ACC112 (cell line): ENCODE measurements around the gene SLC16A7.

Source experiments
- H2AFZ ChIP-seq: fragments of 200-600 bp; sonication (generic); one replicate; pipeline ENCODE4 v1.6.0; 2017; ENCODE audit warnings: antibody characterized with exemption, low read length; ENCODE audit not compliant: unreplicated experiment
- H3K27ac ChIP-seq: fragments of 200-600 bp; sonication (generic); 2 replicates; pipeline ENCODE4 v1.5.1; 2014; ENCODE audit warnings: low read depth, mild to moderate bottlenecking, antibody characterized with exemption, low read length, moderate library complexity
- H3K27me3 ChIP-seq: fragments of 200-600 bp; sonication (generic); 2 replicates; pipeline ENCODE4 v1.6.1; 2014; ENCODE audit warnings: mild to moderate bottlenecking, antibody characterized with exemption, low read length, moderate library complexity, mixed read lengths; ENCODE audit not compliant: insufficient read depth
- H3K36me3 ChIP-seq: fragments of 200-600 bp; sonication (generic); 2 replicates; pipeline ENCODE4 v1.6.1; 2016; ENCODE audit warnings: mild to moderate bottlenecking, antibody characterized with exemption, low read length, moderate library complexity, mixed read lengths; ENCODE audit not compliant: insufficient read depth
- H3K4me1 ChIP-seq: fragments of 200-600 bp; sonication (generic); one replicate; pipeline ENCODE4 v1.6.1; 2016; ENCODE audit warnings: low read length, mixed read lengths; ENCODE audit not compliant: insufficient read depth, unreplicated experiment, control insufficient read depth
- H3K4me3 ChIP-seq: fragments of 200-600 bp; sonication (generic); 2 replicates; pipeline ENCODE4 v1.5.1; 2014; ENCODE audit warnings: mild to moderate bottlenecking, low read depth, low read length
- H3K79me2 ChIP-seq: fragments of 200-600 bp; sonication (generic); one replicate; pipeline ENCODE4 v1.6.0; 2016; ENCODE audit warnings: low read length; ENCODE audit not compliant: control insufficient read depth, unreplicated experiment, insufficient read depth

SLC16A7 gene

GRCh38 chr12:59833408-59833807, 237.6 kb downstream of the SLC16A7 start:
- Histone ChIP-seq H2AFZ (no peak overlapping the region), H3K79me2 (no peaks in the 10 kb centered on the region), H3K36me3 (no peaks in the 10 kb centered on the region), H3K4me1 (no peaks in the 10 kb centered on the region), H3K27ac (no peak overlapping the region), H3K4me3 (no peak overlapping the region), H3K27me3 (no peaks in the 10 kb centered on the region; the same call in 1 of the 2 replicates)

GRCh38 chr12:59834659-59835474, 239.0 kb downstream of the SLC16A7 start:
- peak overlapping the region; percentile 46 for H2AFZ ChIP-seq
- H3K79me2 ChIP-seq, result no peaks in the 10 kb centered on the region
- H3K4me3 ChIP-seq, result no peak overlapping the region
- no peak overlapping the region for H3K27ac ChIP-seq
- H3K36me3 ChIP-seq, result no peaks in the 10 kb centered on the region
- H3K4me1 ChIP-seq, result peaks cover 6% of the 10 kb centered on the region
- no peaks in the 10 kb centered on the region; the same call in 1 of the 2 replicates for H3K27me3 ChIP-seq
